GM23248 (cell line): ENCODE measurements around the gene FBXL5.

Source experiments
- EZH2 ChIP-seq: fragments of 200-600 bp; sonication (generic); IDR thresholded peaks from 2 replicates; pipeline ENCODE4 v1.6.1; 2018; ENCODE audit warnings: antibody characterized with exemption, mild to moderate bottlenecking; ENCODE audit not compliant: insufficient read depth, poor library complexity, severe bottlenecking
- EZH2phosphoT487 ChIP-seq: fragments of 200-600 bp; sonication (generic); IDR thresholded peaks from 2 replicates; pipeline ENCODE4 v1.6.1; 2018; ENCODE audit warnings: antibody characterized with exemption, moderate library complexity, mild to moderate bottlenecking, low read depth; ENCODE audit not compliant: insufficient read depth

GRCh38 chr4:15658781-15659180, 3.6 kb upstream of the FBXL5 start:
- TF ChIP-seq EZH2phosphoT487, result no peak
- no peak for TF ChIP-seq EZH2
